RPMI7951 (cell line): Measurements from ENCODE around the gene OR52B4. TPM values are rescaled to one million over a fixed set of nuclear protein-coding genes. Genes with fewer than 3 reads are reported as not detected.
"Not testable (repeated sequence)": the region's sequence is repeated elsewhere in the genome, so short reads cannot be mapped to it uniquely, and the experiment has no call there.

Experiments used
- DNase-seq: peaks from one replicate; pipeline ENCODE4 v3.0.0-alpha.2; 2012; ENCODE audit warnings: low read depth
- total RNA-seq: library from RNA; depleted of rRNA; stranded (reverse); fragments of >200 nt; shearing (Covaris generic); gene quantifications from 2 replicates; pipeline ENCODE4 v1.2.3, GENCODE V29; 2014; rRNA removed

The OR52B4 gene
- total RNA-seq = not detected in 2 replicates

GRCh38 chr11:4368286-4368685, at the start of gene OR52B4:
Gene OR52B4, minus strand, starts transcription at chr11:4368386. Its CDS starts 91 bp downstream, at chr11:4368295.
- DNase-seq = no peak

GRCh38 chr11:4416816-4417215, 48.6 kb upstream of the OR52B4 start:
- DNase-seq = no peak

GRCh38 chr11:4416306-4416705, 48.1 kb upstream of the OR52B4 start:
- DNase-seq = no peak

GRCh38 chr11:4406206-4406605, 38.0 kb upstream of the OR52B4 start:
- DNase-seq = not testable (repeated sequence)

GRCh38 chr11:4393858-4394223, 25.7 kb upstream of the OR52B4 start:
- DNase-seq = no peak

- DNase-seq = peak; percentile 81
These were observed 25.1 kb upstream of the OR52B4 start, which contains the start of gene TRIM21 for GRCh38 chr11:4393209-4393857. Gene TRIM21, minus strand, starts transcription at chr11:4393702. Its CDS starts 3,293 bp downstream, at chr11:4390409.

GRCh38 chr11:4388221-4388620, 20.0 kb upstream of the OR52B4 start:
- DNase-seq = no peak

- DNase-seq = no peak
These were observed 18.0 kb upstream of the OR52B4 start for GRCh38 chr11:4385978-4386740.

- no peak for DNase-seq
These were observed 13.7 kb upstream of the OR52B4 start for GRCh38 chr11:4381901-4382300.

GRCh38 chr11:4375431-4376140, 7.4 kb upstream of the OR52B4 start:
- no peak for DNase-seq

- no peak for DNase-seq
These were observed 2.0 kb upstream of the OR52B4 start for GRCh38 chr11:4370166-4370565.

GRCh38 chr11:4348142-4348541, 20.0 kb downstream of the OR52B4 start:
- DNase-seq = not testable (repeated sequence)

- DNase-seq = not testable (repeated sequence)
These were observed 22.8 kb downstream of the OR52B4 start for GRCh38 chr11:4345366-4345765.

GRCh38 chr11:4334356-4334755, 33.8 kb downstream of the OR52B4 start:
- DNase-seq = not testable (repeated sequence)

Other genes starting within 250 kb of the OR52B4 start
- 19.0 and 20.2 TPM in 2 replicates for gene TRIM21, start 25.3 kb upstream of the OR52B4 start, total RNA-seq
- not detected in 2 replicates for gene OR52K2, start 80.9 kb upstream of the OR52B4 start, total RNA-seq
- not detected in 2 replicates for gene OR52K1, start 114.3 kb upstream of the OR52B4 start, total RNA-seq
- not detected in 2 replicates for gene OR52M1, start 176.8 kb upstream of the OR52B4 start, total RNA-seq
- not detected in 2 replicates for gene OR52I2, start 213.4 kb upstream of the OR52B4 start, total RNA-seq
- gene OR52I1, start 225.7 kb upstream of the OR52B4 start, total RNA-seq = not detected in 2 replicates
- gene TRIM68, start 239.8 kb upstream of the OR52B4 start, total RNA-seq = 4.9 and 5.4 TPM in 2 replicates